Activated T-cell treated with anti-CD3 and anti-CD28 coated beads for 4 hours (primary cell): ENCODE results near the gene SPDYE18.
"Not testable (repeated sequence)": the region's sequence is repeated elsewhere in the genome, so short reads cannot be mapped to it uniquely, and the experiment has no call there.

Experiments used
- DNase-seq: peaks from one replicate; pipeline ENCODE4 v3.0.0-alpha.2; 2020

The SPDYE18 gene, protein sequence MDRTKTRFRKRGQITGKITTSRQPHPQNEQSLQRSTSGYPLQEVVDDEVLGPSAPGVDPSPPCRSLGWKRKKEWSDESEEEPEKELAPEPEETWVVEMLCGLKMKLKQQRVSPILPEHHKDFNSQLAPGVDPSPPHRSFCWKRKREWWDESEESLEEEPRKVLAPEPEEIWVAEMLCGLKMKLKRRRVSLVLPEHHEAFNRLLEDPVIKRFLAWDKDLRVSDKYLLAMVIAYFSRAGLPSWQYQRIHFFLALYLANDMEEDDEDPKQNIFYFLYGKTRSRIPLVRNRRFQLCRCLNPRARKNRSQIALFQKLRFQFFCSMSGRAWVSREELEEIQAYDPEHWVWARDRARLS

DNA sequence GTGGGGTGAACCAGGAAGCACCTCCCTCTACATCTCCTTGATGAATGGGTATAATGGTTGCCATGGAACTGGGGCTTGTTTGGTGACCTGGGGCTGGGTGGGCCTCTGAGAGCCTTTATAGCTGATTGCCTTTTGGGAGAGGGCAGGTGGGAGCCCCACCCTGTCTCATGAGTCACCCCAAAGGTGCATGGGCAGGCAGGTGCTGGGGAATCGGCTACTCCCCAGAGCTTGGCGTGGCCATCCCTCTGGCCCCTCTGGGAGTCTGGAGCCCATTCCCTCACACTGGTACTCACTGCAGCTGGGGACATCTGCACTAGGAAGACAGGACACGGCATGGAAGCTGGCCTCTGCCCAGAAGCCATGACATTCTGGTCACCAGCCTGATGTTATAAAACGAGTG, at the start of gene SPDYE18:
Gene SPDYE18, minus strand, starts transcription at position 2 of the 400 bp plus-strand sequence. CDS start 2,046 bp downstream, outside the sequence.
- not testable (repeated sequence) for DNase-seq

DNA sequence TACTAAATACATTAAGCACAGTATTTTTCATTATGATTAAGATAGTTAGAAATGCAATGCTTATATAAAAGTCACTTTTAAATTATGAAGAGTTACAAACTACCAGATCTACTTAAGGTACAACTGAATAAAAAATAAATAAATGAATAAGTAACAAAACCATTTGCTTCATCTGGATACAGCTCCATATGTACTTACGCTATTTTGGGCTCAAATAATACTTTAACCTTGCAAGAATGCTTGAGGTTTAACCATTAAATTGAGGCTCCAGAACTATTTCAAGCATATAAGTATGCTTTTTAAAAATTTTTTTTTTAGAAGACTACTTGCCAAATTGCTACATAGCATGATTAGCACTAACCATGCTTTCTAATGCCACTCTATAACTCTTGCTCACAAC, 46.0 kb upstream of the SPDYE18 start:
- not testable (repeated sequence) for DNase-seq

DNA sequence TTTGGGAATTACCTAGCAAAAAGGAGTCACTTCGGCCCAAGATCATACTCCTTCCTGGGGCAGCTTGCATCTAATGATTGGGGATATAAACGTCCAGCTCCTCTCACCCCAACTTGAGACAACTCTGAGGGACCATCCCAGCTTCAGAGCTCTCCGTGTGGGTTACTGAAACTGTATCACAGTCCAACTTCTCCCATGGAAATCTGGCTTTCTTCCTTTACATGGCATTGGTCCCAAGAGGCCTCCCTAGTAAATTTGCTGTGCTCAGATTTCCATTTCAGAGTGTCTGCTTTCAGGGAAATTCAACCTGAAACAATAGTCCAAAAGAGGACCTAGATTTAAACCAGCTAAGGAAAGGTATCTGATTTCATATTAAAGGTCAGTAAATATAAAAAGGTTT, 45.3 kb upstream of the SPDYE18 start:
- not testable (repeated sequence) for DNase-seq

DNA sequence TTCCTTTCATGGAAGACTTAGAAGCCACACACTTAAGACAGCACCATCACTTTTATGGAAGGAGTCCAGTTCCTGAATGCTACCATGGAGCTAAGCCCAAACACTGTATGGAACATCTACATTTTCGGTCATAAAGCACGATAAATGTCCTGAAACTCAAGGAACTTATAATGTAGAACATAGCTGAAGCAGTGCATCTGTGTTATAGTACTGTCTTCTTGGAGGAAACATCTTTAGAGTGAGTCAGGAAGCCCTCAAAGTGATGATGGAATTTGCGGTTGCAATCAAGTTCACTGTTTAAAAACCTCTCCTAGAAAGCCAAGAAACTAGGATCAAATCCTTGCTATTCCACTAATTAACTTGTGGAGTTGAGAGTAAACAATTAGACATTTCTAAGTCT, 43.5 kb upstream of the SPDYE18 start:
- not testable (repeated sequence) for DNase-seq

DNA sequence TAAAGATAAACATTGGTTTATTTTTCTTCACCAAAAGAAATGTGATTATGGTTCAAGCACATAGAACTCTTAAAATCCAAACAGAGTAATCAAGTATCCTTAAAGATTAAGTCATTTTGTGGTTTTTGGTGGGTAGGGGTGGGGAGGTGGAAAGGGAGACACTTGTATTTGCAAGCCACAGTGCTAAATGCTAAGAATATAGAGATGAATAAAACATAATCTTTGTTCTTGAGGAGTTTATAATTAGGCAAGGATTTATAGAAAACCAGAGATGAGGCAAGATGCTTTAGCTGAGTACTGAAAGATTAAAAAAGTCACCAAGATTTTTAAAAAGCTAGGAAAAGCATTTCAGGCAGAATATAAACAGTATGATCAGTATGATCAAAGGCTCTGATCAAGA, 40.3 kb upstream of the SPDYE18 start:
- not testable (repeated sequence) for DNase-seq

DNA sequence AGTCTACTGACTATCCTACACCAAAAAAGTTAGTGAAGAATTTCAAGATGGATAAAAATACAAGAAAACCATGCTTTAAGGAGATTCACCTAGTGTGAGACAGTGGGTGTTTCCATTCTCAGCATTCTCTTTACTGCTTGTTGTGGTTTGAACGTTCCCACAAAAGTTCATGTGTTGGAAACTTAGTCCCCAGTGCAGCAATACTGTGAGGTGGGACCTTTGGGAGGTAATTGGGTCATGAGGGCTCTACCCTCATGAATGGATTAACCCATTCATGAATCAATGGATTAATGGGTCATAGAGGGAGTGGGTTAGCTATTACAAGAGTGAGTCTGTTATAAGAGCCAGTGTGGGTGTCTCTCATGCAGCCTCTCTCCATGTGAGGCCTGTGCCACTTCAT, 38.8 kb upstream of the SPDYE18 start:
- not testable (repeated sequence) for DNase-seq

DNA sequence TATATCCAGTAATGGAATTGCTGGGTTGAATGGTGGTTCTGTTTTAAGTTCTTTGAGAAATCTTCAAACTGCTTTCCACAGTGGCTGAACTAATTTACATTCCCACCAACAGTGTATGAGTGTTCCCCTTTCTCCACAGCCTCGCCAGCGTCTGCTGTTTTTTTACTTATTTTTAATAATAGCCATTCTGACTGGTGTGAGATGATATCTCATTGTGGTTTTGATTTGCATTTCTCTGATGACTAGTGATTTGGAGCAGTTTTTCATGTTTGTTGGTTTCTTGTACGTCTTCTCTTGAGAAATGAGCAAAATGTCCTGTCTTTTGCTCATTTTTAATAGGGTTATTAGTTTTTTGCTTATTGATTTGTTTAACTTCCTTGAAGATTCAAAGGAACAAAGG, 38.1 kb upstream of the SPDYE18 start:
- not testable (repeated sequence) for DNase-seq

DNA sequence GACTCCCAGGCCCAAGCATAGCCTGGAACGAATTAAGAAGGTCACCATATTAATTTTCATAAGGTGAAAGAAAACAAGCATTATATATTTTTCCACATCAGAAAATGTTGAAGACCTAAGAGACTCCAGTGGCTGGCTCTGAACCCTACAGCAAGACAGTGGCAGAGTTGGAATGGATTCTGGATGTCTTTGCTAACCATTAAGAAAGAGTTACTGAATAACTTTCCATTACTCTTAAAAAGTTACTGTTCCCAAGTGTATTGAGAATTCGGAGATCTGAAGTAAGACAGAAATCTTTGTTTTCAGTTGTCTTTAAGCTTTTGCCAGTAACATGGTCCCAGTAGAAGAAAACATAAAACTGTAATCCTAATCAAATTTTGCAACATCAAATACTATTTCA, 29.9 kb upstream of the SPDYE18 start:
- DNase-seq: not testable (repeated sequence)

DNA sequence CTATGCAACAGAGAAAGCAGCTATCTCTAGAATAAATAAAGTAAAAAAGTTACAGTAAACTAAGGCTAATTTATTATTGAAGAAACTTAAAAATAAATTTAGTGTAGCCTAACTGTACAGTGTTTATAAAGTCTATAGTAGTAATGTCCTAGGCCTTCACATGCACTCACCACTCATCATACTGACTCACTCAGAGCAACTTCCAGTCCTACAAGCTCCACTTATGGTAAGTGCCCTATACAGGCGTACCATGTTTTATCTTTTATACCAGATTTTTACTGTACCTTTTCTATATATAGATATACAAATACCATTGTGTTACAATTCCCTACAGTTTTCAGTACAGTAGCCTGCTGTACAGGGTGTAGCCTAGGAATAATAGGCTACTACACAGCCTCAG, 19.8 kb upstream of the SPDYE18 start:
- not testable (repeated sequence) for DNase-seq

DNA sequence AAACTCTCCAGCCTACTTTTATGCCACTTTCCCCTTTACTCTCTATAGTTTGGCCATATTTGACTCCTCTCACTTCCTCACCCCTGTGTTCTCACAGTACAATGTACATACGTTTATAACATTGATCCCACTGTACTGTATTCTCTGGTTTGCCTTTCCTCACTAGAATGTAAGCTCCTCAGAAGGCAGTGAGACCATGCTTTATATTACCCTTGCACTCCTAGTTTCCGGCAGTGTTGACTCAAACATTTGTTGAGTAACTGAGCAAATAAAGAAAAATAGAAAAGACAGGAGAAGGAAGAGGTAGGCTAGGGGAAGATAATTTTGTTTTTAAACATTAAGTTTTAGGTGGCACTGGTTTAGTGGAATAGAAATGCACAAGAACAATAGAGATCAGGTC, 17.9 kb upstream of the SPDYE18 start:
- not testable (repeated sequence) for DNase-seq

DNA sequence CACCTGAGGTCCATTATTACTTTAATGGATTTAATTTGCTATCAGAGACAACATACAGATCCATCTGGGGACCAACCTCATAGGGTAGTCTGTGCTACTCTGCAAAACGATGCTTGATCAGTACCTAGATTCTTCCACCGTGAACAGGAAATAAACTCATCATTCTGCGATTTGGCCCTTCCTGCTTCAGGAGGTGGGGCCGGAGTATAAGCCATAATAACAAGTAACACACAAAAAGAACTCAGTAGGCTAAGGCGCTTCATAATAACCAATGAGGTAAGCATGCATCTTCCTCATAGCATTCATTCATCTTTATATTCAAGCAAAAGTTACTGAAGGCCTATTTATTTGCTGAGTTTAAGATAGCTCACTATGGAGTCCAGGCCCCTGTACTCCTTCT, 17.3 kb upstream of the SPDYE18 start:
- not testable (repeated sequence) for DNase-seq

DNA sequence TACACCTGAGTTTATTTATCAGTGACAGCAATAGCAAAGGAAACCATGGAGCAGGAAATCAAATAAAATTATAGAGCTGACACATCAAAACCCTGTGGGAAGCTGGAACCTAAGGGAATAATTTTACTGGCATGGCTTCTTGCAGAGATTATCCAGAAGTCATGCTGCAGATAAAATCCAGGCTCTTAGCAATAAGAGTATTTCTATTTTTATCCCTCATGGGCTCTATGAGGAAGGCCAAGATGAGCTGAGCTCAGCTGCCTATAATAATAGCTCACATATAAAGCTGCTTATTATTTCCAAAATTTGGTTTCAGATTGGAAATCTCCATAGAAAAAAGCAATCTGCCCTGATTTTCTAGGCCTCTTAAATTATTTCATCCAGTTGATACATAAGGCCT, 16.8 kb upstream of the SPDYE18 start:
- not testable (repeated sequence) for DNase-seq

DNA sequence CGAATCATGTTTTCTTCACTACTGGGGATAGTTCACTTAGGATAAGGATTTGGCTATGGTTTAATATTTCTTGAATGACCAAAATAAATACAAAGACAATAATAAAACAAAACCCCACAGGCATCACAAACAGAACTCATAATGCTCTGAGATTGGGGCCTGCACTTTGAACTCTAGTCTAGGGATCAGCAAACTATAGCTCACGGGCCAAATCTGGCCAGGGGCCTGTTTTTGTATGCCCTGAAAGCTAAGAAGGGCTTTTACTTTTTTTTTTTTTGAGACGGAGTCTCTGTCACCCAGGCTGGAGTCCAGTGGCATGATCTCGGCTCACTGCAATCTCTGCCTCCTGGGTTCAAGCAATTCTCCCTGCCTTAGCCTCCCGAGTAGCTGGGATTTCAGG, 14.7 kb upstream of the SPDYE18 start:
- DNase-seq: not testable (repeated sequence)

DNA sequence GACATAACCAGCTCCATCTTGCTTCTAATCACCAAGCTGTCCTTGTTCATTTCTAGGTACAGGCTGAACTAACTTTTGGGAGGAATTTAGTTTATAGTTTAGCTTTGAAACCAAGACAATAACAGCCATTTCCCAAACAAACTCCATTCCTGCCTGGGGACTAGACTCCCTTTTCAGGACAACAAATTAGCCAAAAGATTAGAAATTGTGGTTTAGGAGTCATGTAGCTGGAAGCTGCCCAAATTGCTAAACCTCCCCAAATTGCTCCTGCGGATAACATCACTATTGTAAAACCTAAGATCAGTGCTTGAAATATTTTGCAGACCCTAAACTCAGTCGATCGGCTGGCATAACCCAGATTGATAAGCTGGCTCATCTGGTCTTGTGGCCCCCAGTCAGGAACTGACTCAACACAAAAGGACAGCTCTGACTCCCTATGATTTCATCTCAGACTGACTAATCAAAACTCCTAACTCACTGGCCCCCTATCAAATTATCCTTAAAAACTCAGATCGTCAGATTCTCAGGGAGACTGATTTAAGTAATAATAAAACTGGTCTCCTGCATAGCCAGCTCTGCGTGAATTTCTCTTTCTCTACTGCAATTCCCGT, 12.5 kb upstream of the SPDYE18 start:
- DNase-seq: not testable (repeated sequence)

DNA sequence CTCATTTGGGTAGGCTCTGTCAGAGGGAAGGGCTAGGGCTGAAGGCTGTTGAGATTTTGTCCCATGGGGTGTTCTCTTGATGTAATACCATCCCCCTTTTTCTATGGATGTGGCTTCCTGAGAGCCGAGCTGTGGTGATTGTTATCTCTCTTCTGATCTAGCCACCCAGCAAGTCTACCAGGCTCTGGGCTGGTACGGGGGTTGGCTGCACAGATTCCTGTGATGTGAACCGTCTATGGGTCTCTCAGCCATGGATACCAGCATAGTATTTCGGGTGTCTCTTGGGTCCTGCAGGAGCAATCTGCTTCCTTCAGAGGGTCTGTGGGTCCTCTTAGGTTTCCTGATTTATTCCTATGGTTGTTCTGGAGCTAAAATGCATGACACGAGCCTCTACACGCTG, 8.8 kb upstream of the SPDYE18 start:
- not testable (repeated sequence) for DNase-seq

DNA sequence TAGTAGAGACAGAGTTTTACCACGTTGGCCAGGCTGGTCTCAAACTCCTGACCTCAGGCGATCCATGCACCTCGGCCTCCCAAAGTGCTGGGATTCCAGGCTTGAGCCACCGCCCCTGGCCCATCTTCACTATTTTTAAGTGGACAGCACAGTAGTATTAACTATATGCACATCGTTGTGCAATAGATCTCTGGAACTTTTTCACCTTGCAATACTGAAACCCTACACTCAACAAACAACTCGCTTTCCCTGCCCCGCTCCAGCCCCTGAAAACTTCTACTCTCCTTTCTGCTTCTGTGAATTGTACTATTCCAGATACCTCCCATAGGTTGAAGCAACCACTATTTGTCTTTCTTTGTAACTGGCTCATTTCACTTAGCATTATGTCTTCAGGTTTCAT, 3.5 kb upstream of the SPDYE18 start:
- not testable (repeated sequence) for DNase-seq

DNA sequence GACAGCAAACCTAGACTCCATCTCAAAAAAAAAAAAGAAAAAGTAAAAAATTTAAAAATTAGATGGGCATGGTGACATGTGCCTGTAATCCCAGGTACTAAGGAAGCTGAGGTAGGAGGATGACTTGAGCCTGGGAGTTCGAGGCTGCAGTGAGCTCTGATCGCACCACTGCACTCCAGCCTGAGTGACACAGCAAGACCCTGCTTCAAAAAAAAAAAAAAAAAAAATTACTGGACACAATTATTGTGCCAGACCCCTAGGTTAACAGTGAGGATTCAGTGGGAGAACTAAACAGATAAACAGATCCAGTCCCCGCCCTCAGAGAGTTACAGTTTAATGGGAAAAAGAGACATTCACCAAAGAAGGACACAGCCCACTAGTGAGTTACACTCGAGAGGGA, 1.4 kb upstream of the SPDYE18 start:
- not testable (repeated sequence) for DNase-seq

DNA sequence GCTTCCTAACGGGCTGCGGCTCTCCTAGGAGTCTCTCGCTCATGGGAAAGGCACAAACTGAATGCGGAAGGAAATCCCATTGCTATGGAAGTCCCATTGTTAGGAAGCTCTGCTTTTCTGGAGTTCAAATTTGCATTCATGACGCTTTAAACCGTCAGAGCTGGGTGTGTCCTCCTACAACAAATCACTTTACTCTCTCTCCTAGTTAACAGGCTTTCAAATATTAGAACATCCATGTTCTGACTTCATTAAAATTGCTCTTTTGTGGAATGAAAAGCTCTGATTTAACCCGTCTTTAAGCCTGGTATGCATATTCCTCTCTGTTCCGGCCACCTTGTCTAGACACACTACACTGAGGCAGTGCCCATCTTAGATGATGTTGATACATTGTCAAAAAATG, 30.1 kb downstream of the SPDYE18 start, which contains the start of gene SPDYE17:
Gene SPDYE17, minus strand, starts transcription at position 101 of the 400 bp plus-strand sequence. CDS start 1,791 bp downstream, outside the sequence.
- not testable (repeated sequence) for DNase-seq

DNA sequence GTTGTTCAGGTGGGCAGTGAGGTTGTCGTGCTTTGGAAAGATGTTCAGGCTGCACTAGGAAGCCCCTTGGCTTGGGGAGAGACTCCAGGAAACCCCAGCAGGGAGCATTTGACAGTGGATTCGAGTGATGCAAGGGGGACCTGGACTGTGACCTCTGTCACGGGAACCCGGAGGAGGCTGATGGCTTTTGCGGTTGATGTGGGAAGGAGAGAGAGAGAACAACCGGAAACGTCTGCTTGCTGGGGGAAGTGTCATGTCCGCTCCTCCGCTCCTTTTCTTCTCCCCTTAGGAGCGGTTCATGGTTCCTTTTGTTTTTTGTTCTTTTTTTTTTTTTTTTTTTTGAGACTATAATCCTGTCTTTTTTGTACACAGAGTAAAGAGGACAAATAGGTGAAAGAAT, 36.0 kb downstream of the SPDYE18 start:
- not testable (repeated sequence) for DNase-seq

DNA sequence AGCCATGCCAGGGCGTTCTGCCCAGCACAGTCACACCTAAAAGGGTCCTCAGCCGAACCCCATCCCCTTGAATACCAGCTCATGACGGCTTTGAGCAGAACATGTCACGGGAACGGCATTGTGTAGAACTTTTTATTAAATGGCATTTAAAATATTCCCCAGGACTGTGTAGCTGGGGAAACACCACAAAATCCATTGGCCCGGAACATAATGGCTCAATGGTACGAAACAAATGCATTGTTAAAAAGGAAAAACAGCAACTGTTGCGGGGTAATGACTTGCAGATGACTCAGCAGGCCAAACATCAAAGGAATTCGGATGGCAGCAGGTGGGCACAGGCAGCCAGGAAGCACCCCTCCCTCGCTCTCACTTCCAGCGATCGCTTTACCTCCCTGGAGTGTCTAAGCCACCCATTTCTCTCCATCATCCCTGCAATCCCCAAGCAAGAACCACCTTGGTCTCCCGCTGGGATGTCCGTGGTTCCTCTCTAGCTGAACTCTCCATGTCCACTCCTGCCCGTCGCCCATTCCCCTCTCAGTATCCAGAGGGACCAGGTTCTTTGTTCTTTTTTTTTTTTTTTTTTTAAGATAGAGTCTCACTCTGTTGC, 52.2 kb downstream of the SPDYE18 start:
- DNase-seq: not testable (repeated sequence)

DNA sequence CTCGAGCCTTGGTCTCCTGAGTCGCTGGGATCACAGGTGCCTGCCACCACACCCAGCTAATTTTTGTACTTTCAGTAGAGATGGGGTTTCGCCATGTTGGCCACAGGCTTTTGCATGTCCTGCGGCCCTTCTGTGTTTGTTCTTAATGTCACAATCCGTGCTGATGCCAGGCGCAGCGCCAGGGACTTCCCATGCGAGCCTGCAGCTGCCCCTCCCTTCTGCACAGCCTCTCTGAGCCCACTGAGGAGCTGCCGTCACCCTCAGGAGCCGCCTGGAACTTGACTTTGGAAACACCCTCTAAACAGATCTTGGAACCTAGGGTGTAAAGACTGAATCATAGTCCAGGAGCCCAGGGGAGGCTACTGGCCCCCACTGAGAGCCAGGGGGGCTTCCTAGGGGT, 54.4 kb downstream of the SPDYE18 start:
- DNase-seq: not testable (repeated sequence)

DNA sequence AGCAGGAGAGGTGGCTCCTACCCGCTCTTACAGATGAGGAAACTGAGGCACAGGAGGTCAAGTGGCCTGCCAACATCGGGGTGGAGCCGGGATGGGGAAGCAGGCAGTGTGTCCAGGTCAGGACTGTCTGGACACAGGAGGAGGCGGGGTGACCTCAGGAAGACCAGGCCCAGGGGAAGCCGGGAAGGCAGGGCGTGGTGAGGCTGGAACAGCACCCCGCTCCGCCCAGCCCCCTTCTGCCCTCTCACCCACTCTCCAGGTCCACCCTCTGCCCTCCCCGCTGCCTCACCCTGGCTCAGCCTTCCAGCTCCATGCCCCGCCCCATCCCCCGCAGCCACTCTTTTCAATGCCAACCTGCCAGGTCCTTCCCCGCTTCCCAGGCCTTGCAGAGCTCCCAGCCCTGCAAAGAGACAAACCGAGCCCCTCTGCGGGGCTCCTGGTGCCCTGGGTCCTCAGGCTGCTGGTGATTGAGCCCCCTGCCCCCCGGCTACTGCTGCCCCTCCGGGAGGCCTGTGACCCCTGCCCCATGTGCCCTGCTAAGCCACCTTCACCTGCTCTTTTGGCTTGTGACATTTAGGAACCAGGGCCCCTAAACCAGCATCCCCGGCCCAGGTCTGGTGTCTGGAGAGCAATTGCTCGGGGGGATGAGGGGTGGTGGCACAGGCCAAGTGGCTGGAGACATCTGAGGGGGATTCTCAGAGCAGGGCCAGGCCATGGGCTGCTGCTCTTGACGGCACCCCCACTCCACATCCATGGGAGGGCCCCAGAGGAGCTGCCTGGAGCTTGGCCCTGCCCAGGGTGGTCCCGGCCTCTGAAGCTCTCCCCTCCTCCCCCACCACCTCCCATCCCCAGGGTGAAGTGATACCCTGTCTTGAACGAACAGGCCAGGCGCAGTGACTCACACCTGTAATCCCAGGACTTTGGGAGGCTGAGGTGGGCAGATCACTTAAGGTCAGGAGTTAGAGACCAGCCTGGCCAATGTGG, 55.9 kb downstream of the SPDYE18 start:
- DNase-seq: not testable (repeated sequence)
